ENCODE data around the gene GNB2. TPM values are rescaled to one million over a fixed set of nuclear protein-coding genes. Genes with fewer than 3 reads are reported as not detected.
A peak's percentile ranks its signal among the peaks of the same experiment; 100 is the strongest.

Gene GNB2
- polyA plus RNA-seq, 1 experiment: 68.4 TPM

GRCh38 chr7:100687751-100688300 lies 14.3 kb downstream of the GNB2 start:
- no peak for TF ChIP-seq CTCF (IDR thresholded peaks at IDR 0.05; ENCODE audit: low read depth, low read length)
- CTCF ChIA-PET: interaction anchor here (0.6 kb wide), 1 partner anchor 101 kb away, joined by 3 read pairs; the partner anchor contains the start of genes FBXO24 and LRCH4
- POLR2A ChIA-PET: no interaction called here

DNA sequence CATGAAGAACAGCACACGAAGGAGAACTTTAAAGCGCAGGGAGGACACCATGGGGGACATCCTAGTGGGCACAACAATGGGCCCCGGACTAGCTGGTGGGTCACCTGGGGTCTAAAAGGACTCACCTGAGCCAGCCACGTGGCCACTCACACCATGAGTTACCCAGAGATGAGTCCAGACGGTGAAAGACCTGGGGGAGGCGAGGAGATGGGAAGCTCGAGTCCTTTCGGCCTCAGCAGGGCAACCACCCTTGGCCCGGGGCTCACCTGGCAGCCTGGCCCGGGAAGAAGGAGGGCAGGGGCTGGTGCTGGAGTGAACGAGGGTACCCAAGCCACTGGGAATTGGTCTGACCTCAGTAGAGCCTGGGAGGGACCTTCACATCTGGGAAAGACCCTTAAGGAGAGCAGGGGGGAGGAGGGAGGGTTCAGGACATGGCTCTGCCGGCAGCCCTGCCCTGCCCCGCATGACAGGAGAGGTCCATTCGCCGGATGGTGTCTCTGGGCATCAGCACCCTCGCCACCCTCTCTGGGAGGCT lies 14.9 kb downstream of the GNB2 start:
- Histone ChIP-seq H3K27ac (ENCODE audit: low read depth, low read length) (no peak overlapping the region), H3K9me3 (ENCODE audit: control insufficient read depth, insufficient read depth, low read length) (no peaks in the 10 kb centered on the region; the same call in 1 of the 2 replicates), H3K4me3 (ENCODE audit: low read depth, low read length) (no peak overlapping the region), H3K27me3 (ENCODE audit: control insufficient read depth, insufficient read depth, low read length) (no peaks in the 10 kb centered on the region)
- no peak for TF ChIP-seq CTCF (IDR thresholded peaks at IDR 0.05; ENCODE audit: low read depth, low read length)
- CTCF ChIA-PET: interaction anchor here (1.1 to 1.2 kb wide), 3 partner anchors 11 to 124 kb away, joined by 3 to 6 read pairs (median 4); partner anchors contain the start of gene POP7
- no peak for DNase-seq (ENCODE audit: low read depth, low spot score)
- POLR2A ChIA-PET: no interaction called here

More at GRCh38 chr7:100687751-100688300, 14.3 kb downstream of the GNB2 start:
- Histone ChIP-seq H3K27me3 (ENCODE audit: control insufficient read depth, insufficient read depth, low read length) (no peaks in the 10 kb centered on the region), H3K4me3 (ENCODE audit: low read depth, low read length) (no peak overlapping the region), H3K9me3 (ENCODE audit: control insufficient read depth, insufficient read depth, low read length) (no peaks in the 10 kb centered on the region; the same call in 1 of the 2 replicates), H3K27ac (ENCODE audit: low read depth, low read length) (no peak overlapping the region)
- DNase-seq (ENCODE audit: low read depth, low spot score): no peak

DNA sequence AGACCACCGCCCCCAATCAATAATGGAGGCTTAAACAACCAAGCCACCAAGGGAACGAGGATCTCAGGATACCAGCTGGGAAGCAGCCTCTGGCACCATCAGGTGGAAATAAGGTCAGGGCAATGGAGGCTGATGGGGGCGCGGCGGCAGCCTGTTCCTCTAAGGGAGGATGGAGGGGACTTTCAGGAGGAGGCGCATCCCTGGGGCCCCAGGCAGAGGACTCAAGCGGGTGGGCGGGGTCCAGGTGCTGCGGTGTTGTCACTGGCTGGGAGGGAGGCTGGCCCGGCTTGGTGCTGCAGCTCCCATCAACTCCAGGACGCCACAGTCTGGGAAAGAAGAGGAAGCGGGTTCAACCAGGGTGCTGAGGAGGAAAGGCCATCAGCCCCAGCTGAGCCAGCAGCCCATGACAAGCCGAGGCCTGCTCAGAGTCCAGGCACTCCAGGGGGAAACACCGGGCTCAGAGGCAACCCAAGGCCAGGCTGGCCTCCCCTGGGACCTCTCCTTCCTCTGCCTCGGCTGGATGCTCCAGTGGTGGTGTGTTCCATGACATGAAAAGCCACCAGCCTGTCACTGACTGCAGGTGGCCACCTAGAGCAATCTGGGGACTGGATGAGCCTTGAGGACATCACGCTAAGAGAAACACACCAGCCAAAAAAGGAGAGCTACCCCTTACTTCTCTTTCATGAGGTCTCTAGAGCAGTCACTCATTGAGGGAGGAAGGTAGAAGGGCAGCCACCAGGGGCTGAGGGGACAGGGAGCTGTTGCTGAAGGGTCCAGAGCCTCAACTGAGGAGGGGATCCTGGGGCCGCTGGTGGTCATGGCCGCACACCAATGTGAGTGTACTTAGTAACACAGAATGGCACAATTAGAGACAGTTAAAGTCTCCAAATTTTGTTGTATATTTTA lies 15.9 kb downstream of the GNB2 start:
- Histone ChIP-seq H3K4me3 (ENCODE audit: low read depth, low read length) (no peak overlapping the region), H3K27me3 (ENCODE audit: control insufficient read depth, insufficient read depth, low read length) (no peaks in the 10 kb centered on the region), H3K27ac (ENCODE audit: low read depth, low read length) (no peak overlapping the region), H3K9me3 (ENCODE audit: control insufficient read depth, insufficient read depth, low read length) (no peaks in the 10 kb centered on the region)
- CTCF ChIA-PET: interaction anchor here (1.1 to 4.3 kb wide), 6 partner anchors 12 to 162 kb away, joined by 3 to 56 read pairs (median 18); partner anchors contain the start of genes POP7 and SLC12A9
- TF ChIP-seq CTCF (IDR thresholded peaks at IDR 0.05; ENCODE audit: low read depth, low read length): no peak
- no peak for DNase-seq (ENCODE audit: low read depth, low spot score)
- POLR2A ChIA-PET: interaction anchor here (0.7 to 0.9 kb wide), 3 partner anchors 10 to 162 kb away, joined by 3 to 5 read pairs (median 4); no protein-coding TSS in a partner anchor

DNA sequence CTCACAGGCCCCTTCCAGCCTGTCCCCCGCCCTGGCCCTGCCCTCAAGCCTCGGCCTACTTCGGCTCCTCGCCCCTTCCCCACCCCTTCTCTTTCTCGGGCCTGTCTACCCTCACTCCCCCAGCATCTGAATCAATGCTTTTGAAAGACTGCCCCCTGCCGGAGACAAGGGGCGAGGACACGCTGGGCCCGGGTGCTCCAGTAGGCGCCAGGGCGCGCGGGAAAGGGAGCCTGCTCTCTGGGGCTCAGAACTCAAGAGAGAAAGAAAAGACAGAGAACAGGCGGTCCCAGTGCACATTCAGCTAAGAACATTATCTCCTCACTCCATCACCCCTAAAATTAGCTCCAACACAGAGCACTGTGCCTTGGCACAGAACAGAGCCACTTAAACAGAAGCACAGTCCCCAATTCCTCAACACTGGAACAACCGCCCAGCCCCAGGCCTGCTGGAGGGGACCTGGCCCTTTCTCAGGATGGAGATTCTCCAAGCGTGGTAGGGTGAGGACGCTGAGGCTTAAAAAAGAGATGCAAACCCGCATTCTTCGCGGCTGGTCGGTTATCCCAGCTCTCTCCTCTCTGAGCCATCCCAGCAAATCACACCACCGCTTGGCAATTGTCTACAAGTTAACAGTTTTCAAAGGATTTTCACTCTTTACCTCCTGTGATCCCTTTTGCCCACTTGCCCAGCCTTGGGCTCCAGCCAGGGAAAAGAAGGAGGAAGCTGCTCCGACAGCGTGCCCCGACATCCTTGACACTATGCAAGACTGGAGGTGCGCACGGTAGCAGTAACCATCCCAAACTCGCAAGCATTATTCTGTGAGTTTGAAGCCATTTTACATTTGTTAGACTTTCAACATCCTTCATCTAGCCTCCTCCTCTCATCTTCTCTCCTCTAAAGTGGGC lies 18.4 kb downstream of the GNB2 start:
- peak; percentile 90 for TF ChIP-seq CTCF (IDR thresholded peaks at IDR 0.05; ENCODE audit: low read depth, low read length)
- H3K27ac ChIP-seq (ENCODE audit: low read depth, low read length): no peak overlapping the region
- H3K9me3 ChIP-seq (ENCODE audit: control insufficient read depth, insufficient read depth, low read length): 0 out of 2 replicates have a peak, but pooled peaks cover 4% of the 10 kb centered on the region
- ChIA-PET CTCF (interaction anchor here (0.6 to 4.3 kb wide), 28 partner anchors 10 to 508 kb away, joined by 3 to 56 read pairs (median 4); partner anchors contain the start of genes AGFG2, FBXO24, LRCH4 and MOSPD3), POLR2A (interaction anchor here (0.6 to 1.5 kb wide), 5 partner anchors 14 to 225 kb away, joined by 3 to 5 read pairs (median 4); partner anchors contain the start of genes FBXO24, LRCH4, PCOLCE and POP7)
- H3K4me3 ChIP-seq (ENCODE audit: low read depth, low read length): peak overlapping the region; percentile 80
- peaks cover 2% of the 10 kb centered on the region for H3K27me3 ChIP-seq (ENCODE audit: control insufficient read depth, insufficient read depth, low read length)
- DNase-seq (ENCODE audit: low read depth, low spot score): no peak
